GM12878 (cell line): Measurements from ENCODE around the gene TOP2B. TPM values are rescaled to one million over a fixed set of nuclear protein-coding genes. Genes with fewer than 3 reads are reported as not detected.

ENCODE experiments used
- ASH2L ChIP-seq: fragments of 300-600, 200-600 bp; sonication (generic); IDR thresholded peaks from 2 replicates; pipeline ENCODE4 v1.6.1; 2017; ENCODE audit warnings: low read depth, mild to moderate bottlenecking, borderline replicate concordance
- CUX1 ChIP-seq: IDR thresholded peaks from 2 replicates; pipeline ENCODE4 v1.6.1; 2012; ENCODE audit warnings: improper control_type of control experiment, low read depth, low read length; ENCODE audit not compliant: insufficient replicate concordance
- JUNB ChIP-seq: IDR thresholded peaks from 2 replicates; pipeline ENCODE4 v1.6.1; 2016; ENCODE audit warnings: antibody characterized with exemption, mild to moderate bottlenecking
- POLR2AphosphoS5 ChIP-seq: IDR thresholded peaks from 2 replicates; pipeline ENCODE4 v1.6.1; 2011; ENCODE audit warnings: mild to moderate bottlenecking, low read length, inconsistent platforms
- PRDM15 ChIP-seq: fragments of 450-650 bp; formaldehyde crosslinking; IDR thresholded peaks from 2 replicates; pipeline ENCODE4 v1.4.0; 2020; ENCODE audit warnings: mild to moderate bottlenecking, moderate library complexity
- SPI1 ChIP-seq: IDR thresholded peaks from 2 replicates; pipeline ENCODE4 v1.6.1; 2011; ENCODE audit warnings: low read depth, mild to moderate bottlenecking, low read length, moderate library complexity, borderline replicate concordance; ENCODE audit not compliant: insufficient read depth
- YBX1 ChIP-seq: fragments of 450-650 bp; IDR thresholded peaks from 2 replicates; pipeline ENCODE4 v1.6.1; 2016; ENCODE audit warnings: antibody characterized with exemption
- polyA plus RNA-seq, 11 experiments: library from polyadenylated mRNA; depleted of rRNA in 4 of 11; unstranded in 6 of 11; stranded (reverse) in 5 of 11; fragments of >200 nt; fragmentation: Nextera tagmentation in 4 of 11; fragmentation: Illumina TruSeq in 1 of 11; extraction: Ambion mirVana in 4 of 11; extraction: Trizol in 1 of 11; gene quantifications; 1 replicate in 1 of 11; 2 replicates in 10 of 11; pipeline versions ENCODE4 v1.2.1 to v1.2.3, GENCODE V29; 2011 to 2016; ENCODE audit warnings: inconsistent platforms in 2 of 11, missing spikeins in 2 of 11, low read depth in 1 of 11
- total RNA-seq, 4 experiments: library from RNA; depleted of rRNA in 3 of 4; stranded (reverse); fragments of >200 nt in 3 of 4; fragmentation: Illumina TruSeq in 1 of 4; extraction: Trizol in 1 of 4; gene quantifications; 2 replicates each; pipeline versions ENCODE4 v1.2.1 to v1.2.3, GENCODE V29; 2013 to 2021
- TF ChIP-seq, protein P1 (sequence below): IDR thresholded peaks from 2 replicates; pipeline ENCODE4 v1.6.1; 2011; ENCODE audit warnings: mild to moderate bottlenecking, low read depth, low read length, moderate library complexity; ENCODE audit not compliant: insufficient replicate concordance
- TF ChIP-seq, protein P2 (sequence below): fragments of 150-350 bp; IDR thresholded peaks from 2 replicates; pipeline ENCODE4 v1.6.1; 2014; ENCODE audit warnings: mild to moderate bottlenecking, low read depth, low read length
- TF ChIP-seq, protein P3 (sequence below), 3 experiments: IDR thresholded peaks in 2 of 3; conservative IDR thresholded peaks in 1 of 3; 2 replicates each; pipeline ENCODE4 v1.5.1; 2011; ENCODE audit warnings: low read depth in 3 of 3, low read length in 3 of 3, mild to moderate bottlenecking in 3 of 3, control low read depth in 2 of 3, moderate library complexity in 2 of 3, inconsistent platforms in 1 of 3, mixed read lengths in 1 of 3; ENCODE audit not compliant: control insufficient read depth in 2 of 3, insufficient read depth in 1 of 3; ENCODE audit errors: extremely low read depth in 1 of 3

The TOP2B gene
- total and polyA plus RNA-seq, 10 of the 15 experiments (the other 5 are each of a cell fraction or from before 2014, with no cell fraction given), result 28.6 to 134 (median 83.4) TPM

DNA sequence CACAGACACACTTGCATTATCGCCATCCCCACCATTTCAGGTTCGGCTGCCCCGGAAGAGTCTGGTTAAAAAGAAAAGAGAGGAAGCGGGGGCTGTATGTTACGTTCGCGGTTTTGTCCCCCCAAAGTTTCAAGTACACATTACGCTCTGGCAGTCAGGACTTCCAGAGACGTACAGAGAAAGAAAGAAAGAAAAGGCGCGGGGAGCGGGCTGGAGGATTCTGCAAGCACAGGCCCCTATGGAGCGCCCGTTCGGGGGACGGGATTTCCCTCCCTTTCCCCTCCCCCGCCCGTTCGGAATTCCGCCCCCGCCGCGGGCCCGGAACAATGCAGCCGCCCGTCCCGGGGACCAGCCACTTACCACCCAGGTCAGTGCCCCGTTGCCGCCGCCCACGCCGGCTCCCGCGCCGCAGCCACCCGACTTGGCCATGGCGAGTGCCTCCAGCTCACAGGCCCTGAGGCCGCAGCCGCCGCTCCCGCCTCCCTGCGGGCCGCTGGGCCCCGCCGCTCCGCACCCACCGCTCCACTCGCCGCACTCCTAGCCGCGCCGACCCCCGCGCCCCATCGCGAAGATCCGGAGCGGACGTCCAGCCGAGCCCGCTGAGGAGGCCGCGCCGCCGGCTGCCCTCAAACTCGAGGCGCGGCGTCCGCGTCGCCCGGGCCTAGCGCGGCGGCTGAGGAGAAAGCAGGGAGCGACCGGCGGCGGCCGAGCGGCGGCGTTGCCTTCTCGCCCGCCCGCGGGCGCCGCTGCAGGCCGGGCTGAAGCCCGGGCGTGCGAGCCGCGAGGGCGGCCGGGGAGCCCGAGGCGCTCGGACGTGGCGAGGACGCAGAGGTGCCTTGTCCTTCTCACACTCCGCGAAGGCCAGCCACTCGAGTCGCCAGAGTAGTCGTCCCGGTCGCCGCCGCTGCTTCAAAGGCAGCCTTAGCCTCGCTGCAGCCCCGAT lies 567 bp downstream of the TOP2B start (continued):
- TF ChIP-seq CUX1, result no peak
- TF ChIP-seq, protein P1, sequence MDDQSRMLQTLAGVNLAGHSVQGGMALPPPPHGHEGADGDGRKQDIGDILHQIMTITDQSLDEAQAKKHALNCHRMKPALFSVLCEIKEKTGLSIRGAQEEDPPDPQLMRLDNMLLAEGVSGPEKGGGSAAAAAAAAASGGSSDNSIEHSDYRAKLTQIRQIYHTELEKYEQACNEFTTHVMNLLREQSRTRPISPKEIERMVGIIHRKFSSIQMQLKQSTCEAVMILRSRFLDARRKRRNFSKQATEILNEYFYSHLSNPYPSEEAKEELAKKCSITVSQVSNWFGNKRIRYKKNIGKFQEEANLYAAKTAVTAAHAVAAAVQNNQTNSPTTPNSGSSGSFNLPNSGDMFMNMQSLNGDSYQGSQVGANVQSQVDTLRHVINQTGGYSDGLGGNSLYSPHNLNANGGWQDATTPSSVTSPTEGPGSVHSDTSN, result no peak
- TF ChIP-seq POLR2AphosphoS5, result no peak; the same call in 1 of the 2 replicates
- TF ChIP-seq, protein P2, sequence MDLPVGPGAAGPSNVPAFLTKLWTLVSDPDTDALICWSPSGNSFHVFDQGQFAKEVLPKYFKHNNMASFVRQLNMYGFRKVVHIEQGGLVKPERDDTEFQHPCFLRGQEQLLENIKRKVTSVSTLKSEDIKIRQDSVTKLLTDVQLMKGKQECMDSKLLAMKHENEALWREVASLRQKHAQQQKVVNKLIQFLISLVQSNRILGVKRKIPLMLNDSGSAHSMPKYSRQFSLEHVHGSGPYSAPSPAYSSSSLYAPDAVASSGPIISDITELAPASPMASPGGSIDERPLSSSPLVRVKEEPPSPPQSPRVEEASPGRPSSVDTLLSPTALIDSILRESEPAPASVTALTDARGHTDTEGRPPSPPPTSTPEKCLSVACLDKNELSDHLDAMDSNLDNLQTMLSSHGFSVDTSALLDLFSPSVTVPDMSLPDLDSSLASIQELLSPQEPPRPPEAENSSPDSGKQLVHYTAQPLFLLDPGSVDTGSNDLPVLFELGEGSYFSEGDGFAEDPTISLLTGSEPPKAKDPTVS, result no peak
- TF ChIP-seq YBX1, result no peak
- TF ChIP-seq, protein P3, sequence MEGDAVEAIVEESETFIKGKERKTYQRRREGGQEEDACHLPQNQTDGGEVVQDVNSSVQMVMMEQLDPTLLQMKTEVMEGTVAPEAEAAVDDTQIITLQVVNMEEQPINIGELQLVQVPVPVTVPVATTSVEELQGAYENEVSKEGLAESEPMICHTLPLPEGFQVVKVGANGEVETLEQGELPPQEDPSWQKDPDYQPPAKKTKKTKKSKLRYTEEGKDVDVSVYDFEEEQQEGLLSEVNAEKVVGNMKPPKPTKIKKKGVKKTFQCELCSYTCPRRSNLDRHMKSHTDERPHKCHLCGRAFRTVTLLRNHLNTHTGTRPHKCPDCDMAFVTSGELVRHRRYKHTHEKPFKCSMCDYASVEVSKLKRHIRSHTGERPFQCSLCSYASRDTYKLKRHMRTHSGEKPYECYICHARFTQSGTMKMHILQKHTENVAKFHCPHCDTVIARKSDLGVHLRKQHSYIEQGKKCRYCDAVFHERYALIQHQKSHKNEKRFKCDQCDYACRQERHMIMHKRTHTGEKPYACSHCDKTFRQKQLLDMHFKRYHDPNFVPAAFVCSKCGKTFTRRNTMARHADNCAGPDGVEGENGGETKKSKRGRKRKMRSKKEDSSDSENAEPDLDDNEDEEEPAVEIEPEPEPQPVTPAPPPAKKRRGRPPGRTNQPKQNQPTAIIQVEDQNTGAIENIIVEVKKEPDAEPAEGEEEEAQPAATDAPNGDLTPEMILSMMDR (IDR thresholded peaks at IDR 0.05 in 2 of 3, conservative IDR thresholded peaks at IDR 0.05 in 1 of 3; ENCODE audit: control insufficient read depth in 2 of 3, extremely low read depth in 1 of 3, insufficient read depth in 1 of 3, low read depth in 3 of 3, low read length in 3 of 3), result no peak
- TF ChIP-seq SPI1, result peak; percentile 49; the same call in 1 of the 2 replicates
- TF ChIP-seq JUNB, result no peak
- peak; percentile 56; the same call in 1 of the 2 replicates for TF ChIP-seq ASH2L
- TF ChIP-seq PRDM15, result no peak
